ENCODE measurements around the gene SLC4A7.

Gene SLC4A7

GRCh38 chr3:27431116-27431515 is 53.1 kb downstream of the SLC4A7 start:
- TF ChIP-seq EZH2phosphoT487 (IDR thresholded peaks at IDR 0.05; ENCODE audit: borderline replicate concordance): no peak
- Histone ChIP-seq H3K36me3 (ENCODE audit: insufficient read depth, low read length) (peaks cover 57% of the 10 kb centered on the region), H3K4me2 (ENCODE audit: low read depth, low read length, poor library complexity, severe bottlenecking) (no peak overlapping the region), H3K9ac (ENCODE audit: low read depth, low read length, poor library complexity, severe bottlenecking) (no peak overlapping the region), H4K20me1 (ENCODE audit: insufficient read depth, low read length, poor library complexity, severe bottlenecking) (no peaks in the 10 kb centered on the region), H3K9me3 (ENCODE audit: insufficient read depth, low read depth, low read length) (no peaks in the 10 kb centered on the region), H3K27me3 (ENCODE audit: insufficient read depth, low read length, poor library complexity, severe bottlenecking) (no peaks in the 10 kb centered on the region), H3K9me2 (replicated peaks; ENCODE audit: low read depth, low read length) (no peaks in the 10 kb centered on the region), H2AFZ (ENCODE audit: low read length) (no peak overlapping the region), H3K4me3 (ENCODE audit: low read length, poor library complexity, severe bottlenecking) (no peak overlapping the region), H3F3A (ENCODE audit: low read depth) (no peaks in the 10 kb centered on the region), H3K79me2 (ENCODE audit: insufficient read depth, low read length) (no peaks in the 10 kb centered on the region), H3K4me1 (ENCODE audit: insufficient read depth, low read length, poor library complexity, severe bottlenecking) (no peaks in the 10 kb centered on the region)

- no peak overlapping the region for H3K9ac ChIP-seq (ENCODE audit: low read depth, low read length, poor library complexity, severe bottlenecking)
- H3K4me3 ChIP-seq (ENCODE audit: low read length, poor library complexity, severe bottlenecking): no peak overlapping the region
- no peaks in the 10 kb centered on the region for H3K4me1 ChIP-seq (ENCODE audit: insufficient read depth, low read length, poor library complexity, severe bottlenecking)
- no peaks in the 10 kb centered on the region for H3K9me2 ChIP-seq (replicated peaks; ENCODE audit: low read depth, low read length)
- H3K79me2 ChIP-seq (ENCODE audit: insufficient read depth, low read length): no peaks in the 10 kb centered on the region
- no peak for TF ChIP-seq CTCF (conservative IDR thresholded peaks at IDR 0.05; ENCODE audit: low read length)
- no peak for TF ChIP-seq EZH2phosphoT487 (IDR thresholded peaks at IDR 0.05; ENCODE audit: borderline replicate concordance)
- peaks cover 45% of the 10 kb centered on the region; the same call in 1 of the 2 replicates for H3K36me3 ChIP-seq (ENCODE audit: insufficient read depth, low read length)
- no peak overlapping the region for H3K4me2 ChIP-seq (ENCODE audit: low read depth, low read length, poor library complexity, severe bottlenecking)
- no peaks in the 10 kb centered on the region for H3K27me3 ChIP-seq (ENCODE audit: insufficient read depth, low read length, poor library complexity, severe bottlenecking)
- H4K20me1 ChIP-seq (ENCODE audit: insufficient read depth, low read length, poor library complexity, severe bottlenecking): no peaks in the 10 kb centered on the region
- H2AFZ ChIP-seq (ENCODE audit: low read length): no peak overlapping the region
- no peaks in the 10 kb centered on the region for H3K9me3 ChIP-seq (ENCODE audit: insufficient read depth, low read depth, low read length)
- H3F3A ChIP-seq (ENCODE audit: low read depth): no peaks in the 10 kb centered on the region
These were observed 54.3 kb downstream of the SLC4A7 start for GRCh38 chr3:27429909-27430308.

GRCh38 chr3:27428446-27428845 is 55.7 kb downstream of the SLC4A7 start:
- Histone ChIP-seq H3K36me3 (ENCODE audit: insufficient read depth, low read length) (peaks cover 33% of the 10 kb centered on the region; the same call in 1 of the 2 replicates), H3K27me3 (ENCODE audit: insufficient read depth, low read length, poor library complexity, severe bottlenecking) (no peaks in the 10 kb centered on the region), H3K9me2 (replicated peaks; ENCODE audit: low read depth, low read length) (no peaks in the 10 kb centered on the region), H2AFZ (ENCODE audit: low read length) (no peak overlapping the region), H3F3A (ENCODE audit: low read depth) (no peaks in the 10 kb centered on the region), H3K4me1 (ENCODE audit: insufficient read depth, low read length, poor library complexity, severe bottlenecking) (no peaks in the 10 kb centered on the region), H3K4me2 (ENCODE audit: low read depth, low read length, poor library complexity, severe bottlenecking) (no peak overlapping the region), H3K9ac (ENCODE audit: low read depth, low read length, poor library complexity, severe bottlenecking) (no peak overlapping the region), H3K4me3 (ENCODE audit: low read length, poor library complexity, severe bottlenecking) (no peak overlapping the region), H3K79me2 (ENCODE audit: insufficient read depth, low read length) (no peaks in the 10 kb centered on the region), H3K9me3 (ENCODE audit: insufficient read depth, low read depth, low read length) (no peaks in the 10 kb centered on the region), H4K20me1 (ENCODE audit: insufficient read depth, low read length, poor library complexity, severe bottlenecking) (no peaks in the 10 kb centered on the region)
- TF ChIP-seq EZH2phosphoT487 (IDR thresholded peaks at IDR 0.05; ENCODE audit: borderline replicate concordance) (no peak), CTCF (conservative IDR thresholded peaks at IDR 0.05; ENCODE audit: low read length) (no peak)

GRCh38 chr3:27426926-27427325 is 57.3 kb downstream of the SLC4A7 start:
- Histone ChIP-seq H3F3A (ENCODE audit: low read depth) (no peaks in the 10 kb centered on the region), H3K9ac (ENCODE audit: low read depth, low read length, poor library complexity, severe bottlenecking) (no peak overlapping the region), H3K27me3 (ENCODE audit: insufficient read depth, low read length, poor library complexity, severe bottlenecking) (no peaks in the 10 kb centered on the region), H3K4me2 (ENCODE audit: low read depth, low read length, poor library complexity, severe bottlenecking) (no peak overlapping the region), H3K9me2 (replicated peaks; ENCODE audit: low read depth, low read length) (no peaks in the 10 kb centered on the region), H3K4me1 (ENCODE audit: insufficient read depth, low read length, poor library complexity, severe bottlenecking) (no peaks in the 10 kb centered on the region), H3K9me3 (ENCODE audit: insufficient read depth, low read depth, low read length) (no peaks in the 10 kb centered on the region), H3K36me3 (ENCODE audit: insufficient read depth, low read length) (peaks cover 22% of the 10 kb centered on the region; the same call in 1 of the 2 replicates), H4K20me1 (ENCODE audit: insufficient read depth, low read length, poor library complexity, severe bottlenecking) (no peaks in the 10 kb centered on the region), H3K79me2 (ENCODE audit: insufficient read depth, low read length) (no peaks in the 10 kb centered on the region), H3K4me3 (ENCODE audit: low read length, poor library complexity, severe bottlenecking) (no peak overlapping the region), H2AFZ (ENCODE audit: low read length) (no peak overlapping the region)
- TF ChIP-seq CTCF (conservative IDR thresholded peaks at IDR 0.05; ENCODE audit: low read length) (no peak), EZH2phosphoT487 (IDR thresholded peaks at IDR 0.05; ENCODE audit: borderline replicate concordance) (no peak)

All from Loucy (cell line).